Measurements from ENCODE around the gene SOST.
"Not testable (repeated sequence)": the region's sequence is repeated elsewhere in the genome, so short reads cannot be mapped to it uniquely, and the experiment has no call there.

SOST gene

DNA sequence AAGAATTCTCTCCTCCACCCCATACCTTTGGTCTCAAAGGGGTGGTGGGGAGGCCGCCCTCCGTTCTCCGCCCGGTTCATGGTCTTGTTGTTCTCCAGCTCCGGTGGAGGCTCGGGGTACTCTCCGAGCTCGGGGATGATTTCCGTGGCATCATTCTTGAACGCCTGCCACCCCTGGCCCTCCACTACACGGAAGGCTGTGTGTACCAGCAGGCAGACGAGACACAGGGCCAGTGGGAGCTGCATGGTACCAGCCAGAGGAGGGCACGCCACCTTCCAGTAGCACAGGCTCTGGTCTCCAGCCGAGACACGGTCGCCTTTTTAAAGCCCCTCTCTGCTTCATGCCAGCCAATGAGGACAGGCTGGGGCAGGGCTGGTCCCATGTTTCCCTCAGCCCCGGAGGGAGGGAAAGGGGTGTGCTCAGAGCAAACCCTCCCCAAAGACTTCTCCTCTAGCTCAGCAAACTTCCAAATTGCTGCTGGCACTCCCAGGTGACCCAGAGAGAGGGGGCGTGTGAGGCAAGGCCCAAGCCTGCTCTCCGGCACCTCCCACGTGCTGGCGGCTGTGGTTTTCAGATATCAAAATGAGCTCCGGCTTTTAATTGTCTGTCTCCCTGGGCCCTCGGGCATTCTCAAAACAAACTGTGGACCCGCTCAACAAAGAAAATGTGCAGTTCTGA is at the start of gene SOST:
Gene SOST (minus strand): TSS at position 295 of the 678 bp plus-strand sequence. CDS start 50 bp downstream, at position 245.
- FAIRE-seq = no peak
- DNase-seq (ENCODE audit: insufficient read length, low spot score) = no peak

DNA sequence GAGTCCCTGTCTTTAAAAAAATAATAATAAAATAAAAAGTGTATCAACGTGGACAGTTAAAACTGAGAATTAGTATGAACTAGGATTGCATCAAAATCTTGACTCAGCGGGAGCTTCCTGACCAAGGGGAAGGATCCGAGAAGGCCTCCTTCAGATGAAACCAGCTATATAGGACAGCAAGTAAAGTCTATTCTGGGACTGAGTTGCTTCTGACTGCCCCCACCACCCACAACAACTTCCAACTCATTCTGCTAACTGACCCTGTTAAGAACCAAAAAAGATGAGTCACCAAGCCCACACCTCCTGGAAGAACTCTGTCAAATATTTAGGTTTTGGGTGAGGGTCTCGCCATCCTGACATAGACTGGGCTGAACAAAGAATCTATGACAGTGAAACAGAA is 49.5 kb upstream of the SOST start:
- no peak for FAIRE-seq
- no peak for DNase-seq (ENCODE audit: insufficient read length, low spot score)

DNA sequence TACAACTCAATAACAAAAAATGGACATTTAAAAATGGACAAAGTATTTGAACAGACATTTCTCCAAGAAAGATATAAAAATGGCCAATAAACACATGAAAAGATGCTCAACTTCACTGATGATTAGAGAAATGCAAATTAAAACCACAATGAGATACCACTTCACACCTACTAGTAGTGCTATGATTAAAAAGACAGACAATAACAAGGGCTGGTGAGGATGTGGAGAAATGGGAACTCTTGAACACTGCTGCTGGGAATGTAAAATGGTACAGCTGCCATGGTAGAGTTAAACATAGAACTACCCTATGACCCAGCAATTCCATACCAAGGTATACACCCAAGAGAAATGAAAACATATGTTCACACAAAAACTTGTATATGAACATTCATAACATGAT is 46.5 kb upstream of the SOST start:
- no peak for FAIRE-seq
- no peak for DNase-seq (ENCODE audit: insufficient read length, low spot score)

DNA sequence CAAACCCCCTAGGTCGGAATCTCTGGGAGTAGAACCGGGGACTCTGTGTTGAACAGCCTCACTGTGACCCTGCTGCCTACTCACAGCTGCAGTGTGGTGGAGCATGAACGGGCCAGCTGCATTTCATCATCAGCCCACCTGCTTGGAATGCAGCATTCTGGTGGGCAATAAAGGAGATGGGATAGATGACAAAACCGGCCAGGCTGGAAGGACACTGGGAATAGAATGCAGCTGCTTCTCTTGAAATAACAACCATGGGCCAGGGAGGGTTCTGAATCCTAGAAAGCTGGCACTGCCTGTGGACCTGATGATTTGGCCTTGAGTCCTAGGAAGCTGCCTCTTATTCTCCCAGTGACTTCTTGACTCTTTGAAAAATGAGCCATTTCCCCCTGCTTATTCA is 45.2 kb upstream of the SOST start:
- DNase-seq (ENCODE audit: insufficient read length, low spot score) (no peak), FAIRE-seq (no peak)

DNA sequence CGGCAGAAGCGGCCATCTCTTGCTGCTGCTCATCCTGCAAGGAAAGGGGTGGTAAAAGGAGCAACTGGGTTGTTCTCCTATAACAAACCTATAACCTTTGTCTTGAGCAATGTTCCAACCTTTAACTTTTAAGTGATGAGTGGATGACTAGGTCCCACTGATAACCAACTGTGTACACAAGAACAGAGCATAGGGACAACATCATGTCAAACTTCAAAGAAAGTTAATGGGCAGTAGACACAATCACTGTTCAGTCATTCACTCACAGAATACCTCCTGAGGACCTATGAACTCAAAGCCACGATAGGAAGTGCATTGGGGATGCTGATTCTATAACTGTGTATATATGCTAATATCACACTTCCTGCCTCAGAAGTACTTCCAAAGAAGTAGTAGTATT is 43.3 kb upstream of the SOST start:
- DNase-seq (ENCODE audit: insufficient read length, low spot score) (no peak), FAIRE-seq (no peak)

DNA sequence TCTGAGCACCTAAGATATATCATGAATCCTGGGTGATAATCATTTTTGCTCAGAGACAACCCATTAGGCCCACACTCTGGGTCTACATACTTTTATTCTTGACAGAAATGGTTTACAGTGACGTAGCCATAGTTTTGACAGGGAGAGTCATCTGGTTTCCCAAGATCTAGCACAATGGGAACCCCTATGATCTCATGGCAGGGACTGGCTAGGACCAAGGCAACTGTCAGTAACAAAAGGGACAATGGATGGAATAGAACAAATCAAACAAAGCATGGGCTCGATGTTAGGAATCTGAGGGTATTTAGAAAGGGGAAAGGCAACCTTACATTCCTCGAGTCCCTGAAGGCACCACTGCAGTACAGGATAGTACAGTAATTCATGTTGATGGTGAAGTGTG is 42.1 kb upstream of the SOST start:
- DNase-seq (ENCODE audit: insufficient read length, low spot score) = no peak
- no peak for FAIRE-seq

DNA sequence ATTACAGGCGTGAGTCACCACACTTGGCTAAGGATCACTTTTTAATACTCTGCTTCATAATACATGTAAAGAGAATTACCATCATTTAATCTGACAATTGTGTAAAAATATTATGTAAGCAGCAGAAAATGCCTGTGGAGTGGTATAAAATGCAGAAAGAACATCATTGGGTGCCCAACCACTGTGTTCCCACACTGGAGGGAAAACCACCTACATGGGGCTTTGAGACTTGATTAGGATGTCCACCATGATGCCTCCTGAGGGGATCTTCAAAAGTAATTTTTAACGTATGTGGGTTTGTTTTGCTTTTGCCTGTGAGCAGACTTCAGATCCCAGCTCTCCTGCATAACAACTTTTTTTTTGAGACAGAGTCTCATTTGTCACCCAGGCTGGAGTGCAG is 40.5 kb upstream of the SOST start:
- no peak for FAIRE-seq
- no peak for DNase-seq (ENCODE audit: insufficient read length, low spot score)

DNA sequence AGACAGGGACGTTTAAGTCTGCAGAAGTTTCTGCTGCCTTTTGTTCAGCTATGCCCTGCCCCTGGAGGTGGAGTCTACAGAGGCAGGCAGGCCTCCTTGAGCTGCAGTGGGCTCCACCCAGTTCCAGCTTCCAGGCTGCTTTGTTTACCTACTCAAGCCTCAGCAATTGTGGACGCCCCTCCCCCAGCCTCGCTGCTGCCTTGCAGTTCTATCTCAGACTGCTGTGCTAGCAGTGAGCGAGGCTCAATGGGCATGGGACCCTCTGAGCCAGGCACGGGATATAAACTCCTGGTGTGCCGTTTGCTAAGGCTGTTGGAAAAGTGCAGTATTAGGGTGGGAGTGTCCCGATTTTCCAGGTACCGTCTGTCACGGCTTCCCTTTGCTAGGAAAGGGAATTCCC is 39.4 kb upstream of the SOST start:
- DNase-seq (ENCODE audit: insufficient read length, low spot score); FAIRE-seq: not testable (repeated sequence)

DNA sequence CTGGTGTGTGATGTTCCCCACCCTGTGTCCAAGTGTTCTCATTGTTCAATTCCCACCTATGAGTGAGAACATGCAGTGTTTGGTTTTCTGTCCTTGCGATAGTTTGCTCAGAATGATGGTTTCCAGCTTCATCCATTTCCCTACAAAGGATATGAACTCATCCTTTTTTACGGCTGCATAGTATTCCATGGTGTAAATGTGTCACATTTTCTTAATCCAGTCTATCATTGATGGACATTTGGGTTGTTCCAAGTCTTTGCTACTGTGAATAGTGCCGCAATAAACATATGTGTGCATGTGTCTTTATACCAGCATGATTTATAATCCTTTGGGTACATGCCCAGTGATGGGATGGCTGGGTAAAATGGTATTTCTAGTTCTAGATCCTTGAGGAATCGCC is 34.1 kb upstream of the SOST start:
- not testable (repeated sequence) for DNase-seq (ENCODE audit: insufficient read length, low spot score); FAIRE-seq

DNA sequence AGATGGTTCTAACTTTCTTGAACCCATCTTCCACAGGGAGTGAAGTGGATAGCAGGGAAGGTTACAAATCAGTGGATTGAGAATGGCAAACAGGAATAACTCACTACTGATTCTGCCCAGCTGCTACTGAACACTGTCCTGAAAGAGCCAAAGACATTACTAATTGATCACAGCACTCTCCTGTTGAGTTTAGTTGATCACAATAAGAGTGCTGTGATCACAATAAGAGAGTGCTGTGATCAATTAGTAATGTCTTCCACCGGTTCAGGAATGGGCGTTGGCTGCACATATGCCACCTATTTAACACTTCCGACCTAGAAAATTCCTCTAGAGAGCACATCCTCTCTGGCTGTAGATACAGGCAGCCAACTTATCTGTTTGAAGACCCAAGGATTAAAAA is 33.0 kb upstream of the SOST start:
- DNase-seq (ENCODE audit: insufficient read length, low spot score) = no peak
- no peak for FAIRE-seq

DNA sequence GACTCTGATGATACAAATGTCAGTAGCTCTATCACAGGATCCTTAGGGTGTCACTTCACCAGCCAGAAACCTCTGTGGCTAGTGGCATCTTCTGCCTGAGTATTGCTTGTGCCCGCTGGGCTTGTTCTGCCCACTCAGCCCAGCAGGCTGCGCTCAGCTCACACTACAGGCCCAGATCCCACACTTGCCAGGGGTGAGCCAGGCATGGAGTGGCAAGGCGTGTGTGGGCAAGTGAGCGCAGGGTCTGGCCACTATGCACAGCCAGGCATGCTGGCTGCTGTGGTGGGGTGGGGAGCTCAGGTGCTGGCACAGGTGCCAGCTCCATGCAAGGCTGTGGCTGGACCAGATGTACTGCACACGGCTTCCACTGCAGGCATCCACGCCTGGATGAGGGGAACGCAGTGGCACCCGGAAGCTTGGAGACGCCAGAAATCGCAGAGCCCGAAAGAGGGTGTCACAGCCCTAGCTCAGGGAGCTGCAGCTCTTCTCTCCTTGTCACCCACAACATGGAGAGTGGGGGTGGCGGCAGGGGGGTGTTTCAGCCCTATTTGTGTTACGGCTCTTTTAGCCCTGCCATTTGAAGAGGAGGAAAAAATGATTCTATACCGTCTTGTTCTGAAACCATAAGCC is 31.8 kb upstream of the SOST start:
- no peak for FAIRE-seq
- DNase-seq (ENCODE audit: insufficient read length, low spot score) = no peak

DNA sequence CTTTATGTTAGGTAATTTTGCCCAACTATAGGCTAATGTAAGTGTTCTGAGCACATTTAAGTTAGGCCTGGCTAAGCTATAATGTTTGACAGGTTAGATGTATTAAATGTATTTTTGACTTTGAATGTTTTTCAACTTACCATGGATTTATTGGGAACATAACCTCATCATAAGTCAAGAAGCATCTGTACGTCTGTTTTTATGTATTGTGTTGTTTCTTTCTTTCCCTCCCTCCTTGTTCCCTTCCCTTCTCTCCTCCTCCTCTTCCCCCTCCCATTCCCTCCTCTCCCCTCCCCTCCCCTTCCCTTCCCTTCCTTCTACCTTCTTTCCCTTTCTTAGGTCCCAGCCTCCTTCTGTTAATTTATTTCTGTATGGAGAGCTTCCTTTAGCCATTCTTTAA is 30.9 kb upstream of the SOST start:
- no peak for DNase-seq (ENCODE audit: insufficient read length, low spot score)
- no peak for FAIRE-seq

DNA sequence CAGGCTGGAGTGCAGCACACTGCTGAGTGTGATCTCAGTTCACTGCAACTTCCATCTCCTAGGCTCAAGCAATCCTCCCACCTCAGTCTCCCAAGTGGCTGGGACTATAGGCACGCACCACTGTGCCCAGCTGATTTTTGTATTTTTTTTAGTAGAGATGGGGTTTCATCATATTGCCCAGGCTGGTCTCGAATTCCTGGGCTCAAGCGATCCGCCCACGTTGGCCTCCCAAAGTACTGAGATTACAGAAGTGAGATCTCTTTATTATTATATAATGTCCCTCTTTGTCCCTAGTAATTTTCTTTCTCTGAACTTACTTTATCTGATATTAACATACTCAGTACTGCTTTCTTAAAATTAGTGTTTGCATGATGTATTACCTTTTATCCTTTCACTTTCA is 29.9 kb upstream of the SOST start:
- FAIRE-seq (no peak), DNase-seq (ENCODE audit: insufficient read length, low spot score) (no peak)

DNA sequence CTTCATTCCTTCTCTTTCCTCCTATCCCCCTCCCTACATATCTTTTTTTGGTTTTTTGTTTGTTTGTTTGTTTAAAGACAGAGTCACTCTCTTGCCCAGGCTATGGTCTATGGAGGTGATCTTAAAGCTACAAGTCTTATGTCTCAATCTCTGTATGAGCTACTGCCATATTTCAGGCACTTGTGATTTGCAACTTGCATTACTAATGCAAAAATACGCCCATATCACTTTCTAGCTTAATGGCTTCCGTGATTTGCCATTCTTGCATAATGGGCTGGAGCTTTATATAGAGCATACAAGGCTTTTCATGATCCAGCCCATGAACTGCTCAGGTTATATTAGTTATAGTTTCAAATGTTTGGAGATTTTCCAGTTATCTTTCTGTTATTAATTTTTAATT is 29.1 kb upstream of the SOST start:
- FAIRE-seq (no peak), DNase-seq (ENCODE audit: insufficient read length, low spot score) (no peak)

DNA sequence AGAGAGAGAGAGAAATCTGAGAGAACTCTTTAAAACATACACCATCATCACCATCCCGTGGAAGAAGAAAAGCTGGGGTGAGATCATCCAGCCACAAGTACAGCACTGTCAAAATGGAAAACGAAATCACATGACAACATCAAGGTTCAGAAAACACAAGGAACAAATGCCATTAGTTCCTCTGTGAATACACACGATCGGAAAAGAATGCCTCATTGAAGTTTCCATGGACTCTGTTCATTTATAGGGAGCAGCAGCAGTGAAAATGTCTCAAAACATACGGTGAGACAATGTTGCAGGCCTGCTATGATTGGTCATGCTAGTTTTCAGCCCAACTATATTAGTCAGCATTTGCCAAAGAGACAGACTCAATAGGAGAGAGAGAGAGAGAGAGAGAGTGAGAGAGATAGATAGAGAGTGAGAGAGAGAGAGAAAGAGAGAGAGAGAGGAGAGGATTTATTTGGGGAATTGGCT is 26.1 kb upstream of the SOST start:
- FAIRE-seq = no peak
- DNase-seq (ENCODE audit: insufficient read length, low spot score) = no peak

DNA sequence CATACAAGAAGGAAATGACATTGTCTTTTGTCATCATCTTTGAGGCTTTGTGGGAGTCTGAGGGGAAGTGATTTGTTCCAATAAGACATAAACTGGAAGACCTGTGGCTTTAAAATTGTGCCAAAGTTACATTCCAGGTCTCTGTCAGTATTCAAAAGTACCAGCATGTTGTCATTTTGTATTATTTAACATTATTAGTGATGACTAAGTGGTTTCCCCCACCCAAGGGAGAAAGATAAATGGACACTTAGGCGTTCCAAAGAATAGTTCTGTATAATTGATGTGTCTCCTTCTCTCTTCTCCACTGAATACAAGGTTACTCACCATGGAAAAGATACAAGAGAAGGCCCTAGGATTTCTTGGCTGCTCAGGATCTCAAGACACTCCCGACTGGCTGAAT is 25.5 kb upstream of the SOST start:
- FAIRE-seq = no peak

DNA sequence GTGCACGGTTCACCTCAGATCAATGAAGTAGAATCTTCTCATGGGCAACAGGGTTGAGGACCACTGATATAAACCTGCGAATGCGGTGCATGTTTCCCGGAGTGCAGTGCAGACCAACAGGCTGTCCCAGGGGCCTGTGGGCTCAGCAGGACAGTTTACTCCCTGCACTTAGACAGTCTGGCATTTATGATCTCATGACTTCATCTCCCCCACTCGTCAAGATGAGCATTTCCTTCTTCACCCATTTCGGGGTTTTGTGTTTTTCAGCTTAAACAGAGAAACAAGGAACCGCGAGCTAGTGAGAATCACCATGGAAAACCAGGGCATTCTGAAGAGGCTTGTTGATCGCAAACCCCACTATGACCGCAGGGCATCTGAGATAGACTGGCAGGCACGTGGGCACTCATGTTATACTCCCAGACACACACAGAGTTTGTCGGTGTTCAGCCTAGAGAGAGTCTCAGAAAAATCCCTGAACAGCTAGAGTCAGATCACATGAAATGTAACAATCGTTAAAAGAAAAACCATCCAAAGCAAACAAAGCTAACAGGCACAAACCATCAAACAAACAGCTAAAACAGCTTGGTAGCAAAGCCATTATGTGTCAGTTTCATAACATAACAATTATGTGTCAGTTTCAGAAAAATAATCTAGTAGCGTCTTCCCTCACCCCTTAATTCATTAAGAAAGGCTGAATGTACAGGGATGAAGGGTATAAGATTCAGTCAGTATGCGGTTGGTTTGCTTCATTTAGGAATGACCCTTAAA is 24.5 kb upstream of the SOST start:
- DNase-seq (ENCODE audit: insufficient read length, low spot score) (no peak), FAIRE-seq (no peak)

More for the DNA sequence above, 25.5 kb upstream of the SOST start:
- no peak for DNase-seq (ENCODE audit: insufficient read length, low spot score)

DNA sequence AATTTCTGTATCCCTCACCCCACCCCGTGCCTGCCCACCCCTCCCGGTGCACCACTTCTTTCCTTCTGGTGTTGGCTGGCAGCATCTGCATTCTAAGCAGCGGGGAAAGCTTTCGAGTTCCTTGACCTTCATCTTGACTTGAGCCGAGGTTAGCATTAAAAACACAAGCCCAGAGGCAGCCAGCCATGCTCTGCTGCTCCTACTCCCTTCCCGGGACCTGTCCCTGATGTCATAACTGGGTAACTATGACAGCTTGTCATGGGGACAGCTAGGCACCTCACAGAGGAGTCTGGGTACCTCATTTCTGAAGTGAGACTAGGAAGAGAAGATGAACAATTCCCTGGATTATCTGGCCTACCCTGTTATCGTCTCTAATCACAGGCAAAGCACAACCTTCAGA is 21.5 kb upstream of the SOST start, which contains the start of gene CFAP97D1:
Gene CFAP97D1 (plus strand): TSS at position 301 of the 400 bp plus-strand sequence. CDS start 28 bp downstream, at position 329.
- no peak for DNase-seq (ENCODE audit: insufficient read length, low spot score)
- FAIRE-seq = no peak

DNA sequence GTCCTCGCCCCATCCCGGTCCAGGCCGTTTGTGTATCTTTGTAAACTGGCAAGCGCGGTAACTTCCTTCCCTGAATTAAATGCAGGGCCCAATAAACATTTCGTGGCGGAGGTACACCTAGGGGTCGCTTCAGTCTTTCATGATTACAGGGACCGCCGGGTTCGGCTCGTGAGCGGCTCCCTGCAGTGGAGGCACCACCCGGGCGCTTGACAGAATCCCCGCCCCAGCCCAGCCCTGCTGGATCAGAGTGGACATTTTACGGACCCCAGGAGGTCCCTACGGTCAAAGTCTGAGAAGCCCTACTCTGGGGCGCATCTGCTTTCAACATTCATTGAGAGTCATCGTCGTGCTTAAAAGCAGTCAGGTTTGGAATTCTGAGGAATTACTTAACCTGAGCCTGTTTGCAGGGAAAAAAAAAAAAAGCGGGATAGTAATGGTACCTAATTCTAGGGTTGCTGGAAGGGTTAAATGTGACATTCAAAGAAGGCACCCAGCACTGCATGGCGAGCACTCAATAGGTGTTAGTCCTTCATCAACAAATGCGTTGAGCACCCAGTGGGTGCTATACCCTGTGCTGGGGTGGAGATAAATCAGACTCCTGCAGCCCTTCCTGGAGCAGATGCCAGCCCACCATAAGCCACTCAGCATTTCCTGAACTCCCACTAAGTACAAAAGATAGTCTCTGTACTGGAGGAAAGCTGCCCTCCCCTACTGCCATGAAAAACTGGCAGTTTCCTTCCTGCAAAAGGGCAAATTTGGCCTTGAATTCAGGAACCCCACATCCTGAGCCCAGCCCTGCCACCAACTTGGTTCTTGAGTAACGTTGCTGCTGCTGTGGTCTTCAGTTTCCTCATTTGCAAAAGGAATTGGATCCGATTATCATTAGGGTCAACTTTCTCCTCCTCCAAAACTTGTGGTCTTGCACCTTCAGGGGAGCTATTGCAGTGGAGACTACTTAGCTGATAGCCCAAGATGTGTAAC is 20.8 kb upstream of the SOST start:
- DNase-seq (ENCODE audit: insufficient read length, low spot score) (no peak), FAIRE-seq (peak; percentile 4)

DNA sequence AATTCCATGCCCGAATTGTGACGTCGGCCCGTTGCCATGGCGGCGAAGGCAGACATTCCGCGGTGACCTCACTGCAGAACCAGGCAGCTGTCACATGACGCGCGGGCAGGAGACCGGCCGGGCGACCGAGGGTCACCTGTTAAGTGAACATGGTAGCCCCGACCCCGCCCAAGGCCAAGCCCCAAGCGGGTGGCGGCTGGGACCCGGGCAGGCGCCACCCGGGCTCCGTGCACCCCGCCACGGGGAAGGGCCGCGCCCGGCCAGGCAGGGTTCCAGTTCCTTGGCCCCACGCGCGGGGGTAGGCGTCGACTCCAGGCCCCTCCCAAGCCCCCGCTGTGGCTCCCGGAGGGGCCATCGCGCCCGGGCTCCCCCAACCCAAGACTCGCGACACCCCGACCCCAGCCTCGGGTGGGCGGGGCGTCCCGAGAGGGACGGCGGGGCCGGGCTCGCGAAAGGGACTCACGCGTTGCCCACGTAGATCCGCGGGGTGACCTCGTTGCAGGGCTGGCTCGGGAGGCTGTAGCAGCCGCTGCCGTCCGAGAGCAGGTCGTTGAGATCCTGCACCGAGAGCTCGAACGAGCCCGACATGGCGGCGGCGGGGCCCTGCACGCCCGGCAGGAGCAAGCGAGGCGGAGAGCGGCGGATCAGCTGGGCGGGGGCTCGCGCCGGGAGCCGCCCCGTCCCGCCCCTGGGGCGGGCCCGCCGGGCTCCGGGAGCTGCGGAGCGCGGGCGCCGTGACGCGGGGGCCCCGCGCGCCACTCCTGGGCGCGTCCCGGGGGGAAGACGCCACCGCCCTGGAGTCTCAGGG is 19.9 kb upstream of the SOST start, which contains the start of gene DUSP3:
Gene DUSP3 (minus strand): TSS at position 641 of the 808 bp plus-strand sequence. CDS start 53 bp downstream, at position 588.
- peak; percentile 92 for DNase-seq (ENCODE audit: insufficient read length, low spot score)
- peak; percentile 80 for FAIRE-seq
